Measurements from ENCODE around the gene KDM5C. TPM values are rescaled to one million over a fixed set of nuclear protein-coding genes. Genes with fewer than 3 reads are reported as not detected.

Gene KDM5C
- total RNA-seq, 1 experiment from 2014 or later, result 98.7 TPM

- peaks cover 7 to 45% of the 10 kb centered on the region in 2 experiments for H3K9me3 Mint-ChIP-seq
- H3K4me1 ChIP-seq (ENCODE audit: insufficient read depth, low read length), result no peaks in the 10 kb centered on the region
- H3K4ac ChIP-seq (ENCODE audit: low read depth, low read length), result no peak overlapping the region
- H4K8ac ChIP-seq (replicated peaks; ENCODE audit: insufficient read length, low read depth, low read length), result no peak overlapping the region
- H3K18ac ChIP-seq (ENCODE audit: insufficient read length, low read depth, low read length), result no peak overlapping the region
- no peak for TF ChIP-seq CTCF (conservative IDR thresholded peaks at IDR 0.05)
- H2AFZ ChIP-seq (ENCODE audit: low read length), result no peak overlapping the region
- no peaks in the 10 kb centered on the region for H4K20me1 ChIP-seq (ENCODE audit: control insufficient read depth, insufficient read depth, insufficient read length)
- no peaks in the 10 kb centered on the region for H3K27me3 ChIP-seq (ENCODE audit: insufficient read depth, low read length)
- H3K4me1 Mint-ChIP-seq, result no peaks in the 10 kb centered on the region
- H2AK5ac ChIP-seq (ENCODE audit: insufficient read length, low read length), result no peak overlapping the region
- no peak overlapping the region for H4K5ac ChIP-seq (ENCODE audit: insufficient read length, low read depth, low read length)
- no peak overlapping the region for H2BK20ac ChIP-seq (ENCODE audit: low read depth, low read length, poor library complexity, severe bottlenecking)
- no peak overlapping the region for H4K91ac ChIP-seq (ENCODE audit: insufficient read length, low read depth, low read length)
- no peak overlapping the region for H3K23ac ChIP-seq (ENCODE audit: insufficient read length, low read depth, low read length)
- H2BK15ac ChIP-seq (ENCODE audit: low read depth, low read length), result no peak overlapping the region
- H2BK12ac ChIP-seq (ENCODE audit: insufficient read length, low read depth, low read length), result no peak overlapping the region
- no peak overlapping the region for H2BK5ac ChIP-seq (ENCODE audit: insufficient read length, low read length)
- H3K9ac ChIP-seq (ENCODE audit: extremely low read depth, insufficient read length, low read length), result no peak overlapping the region
- no peak overlapping the region for H2BK120ac ChIP-seq (ENCODE audit: low read depth, low read length, poor library complexity, severe bottlenecking)
- no peaks in the 10 kb centered on the region for H3K79me1 ChIP-seq (ENCODE audit: insufficient read depth, low read depth, low read length, poor library complexity, severe bottlenecking)
- peaks cover 63 to 80% (median 79%) of the 10 kb centered on the region in 3 experiments for H3K36me3 Mint-ChIP-seq (ENCODE audit: insufficient read depth in 1 of 3, low read depth in 3 of 3)
- no peak overlapping the region for H3K27ac ChIP-seq (ENCODE audit: insufficient read length, low read depth, low read length)
- H3K56ac ChIP-seq (ENCODE audit: insufficient read length, low read depth, low read length), result no peak overlapping the region
- no peak for DNase-seq
- H3K27ac Mint-ChIP-seq, result no peak overlapping the region; a peak in 2 of 7 replicates
- H3K14ac ChIP-seq (ENCODE audit: insufficient read depth, low read length), result no peak overlapping the region
- no CpG with 5 or more reads among the region's 9 CpGs for WGBS (ENCODE audit: extremely low coverage, insufficient read length, low lambda C conversion rate)
- H3K9me3 ChIP-seq (ENCODE audit: control insufficient read depth, low read depth, low read length), result no peaks in the 10 kb centered on the region
- H3K4me3 Mint-ChIP-seq, result no peak overlapping the region
- H3K27me3 Mint-ChIP-seq (ENCODE audit: low read depth), result no peaks in the 10 kb centered on the region; the same call in 1 of the 2 replicates
- no peaks in the 10 kb centered on the region for H3K23me2 ChIP-seq (ENCODE audit: insufficient read length, low read depth, low read length, poor library complexity, severe bottlenecking)
- H3K79me2 ChIP-seq (ENCODE audit: insufficient read depth, low read length), result no peaks in the 10 kb centered on the region
- no peak overlapping the region for H3T11ph ChIP-seq (ENCODE audit: low read length)
- H3K4me2 ChIP-seq (ENCODE audit: insufficient read depth, insufficient read length, low read length), result no peak overlapping the region
Observed at GRCh38 chrX:53211391-53211978, 13.5 kb downstream of the KDM5C start.
